GM12878 (cell line): Measurements from ENCODE around the gene SLC37A1. TPM values are rescaled to one million over a fixed set of nuclear protein-coding genes. Genes with fewer than 3 reads are reported as not detected.

Source experiments
- CBFB ChIP-seq: IDR thresholded peaks from 2 replicates; pipeline ENCODE4 v1.6.1; 2016; ENCODE audit warnings: antibody characterized with exemption, low read depth
- FOXK2 ChIP-seq: fragments of 450-650 bp; IDR thresholded peaks from 2 replicates; pipeline ENCODE4 v1.6.1; 2017; ENCODE audit warnings: mild to moderate bottlenecking, moderate library complexity
- FOXM1 ChIP-seq: IDR thresholded peaks from 2 replicates; pipeline ENCODE4 v1.6.1; 2012; ENCODE audit warnings: low read depth, mild to moderate bottlenecking, inconsistent platforms, low read length, moderate library complexity
- GABPA ChIP-seq: IDR thresholded peaks from 2 replicates; pipeline ENCODE4 v1.6.1; 2014; ENCODE audit warnings: antibody characterized with exemption, low read depth, mild to moderate bottlenecking, inconsistent platforms
- HCFC1 ChIP-seq: fragments of 150-350 bp; IDR thresholded peaks from 2 replicates; pipeline ENCODE4 v1.6.1; 2014; ENCODE audit warnings: low read length
- IKZF2 ChIP-seq, 2 experiments: fragments of 450-650 bp; IDR thresholded peaks; 2 replicates each; pipeline ENCODE4 v1.6.1; 2017; ENCODE audit warnings: mild to moderate bottlenecking in 2 of 2, moderate library complexity in 2 of 2
- MEF2A ChIP-seq: IDR thresholded peaks from 2 replicates; pipeline ENCODE4 v1.6.1; 2011; ENCODE audit warnings: low read depth, mild to moderate bottlenecking, low read length, moderate library complexity; ENCODE audit not compliant: insufficient read depth
- MEF2B ChIP-seq: fragments of 450-650 bp; IDR thresholded peaks from 2 replicates; pipeline ENCODE4 v1.6.1; 2018; ENCODE audit warnings: mild to moderate bottlenecking, moderate library complexity; ENCODE audit not compliant: partially characterized antibody, poor library complexity, severe bottlenecking
- NBN ChIP-seq: fragments of 450-650 bp; IDR thresholded peaks from 2 replicates; pipeline ENCODE4 v1.6.1; 2016
- NFYB ChIP-seq: IDR thresholded peaks from 2 replicates; pipeline ENCODE4 v1.6.1; 2011; ENCODE audit warnings: low read depth, mild to moderate bottlenecking, low read length, improper control_type of control experiment, moderate library complexity; ENCODE audit not compliant: insufficient read depth
- PML ChIP-seq: IDR thresholded peaks from 2 replicates; pipeline ENCODE4 v1.6.1; 2012; ENCODE audit warnings: low read length, inconsistent platforms
- RAD51 ChIP-seq: fragments of 450-650 bp; IDR thresholded peaks from 2 replicates; pipeline ENCODE4 v1.6.1; 2016; ENCODE audit warnings: moderate library complexity, mild to moderate bottlenecking, inconsistent platforms
- RELA ChIP-seq: fragments of 450-650 bp; IDR thresholded peaks from 2 replicates; pipeline ENCODE4 v1.8.0; 2014; ENCODE audit warnings: borderline replicate concordance; ENCODE audit not compliant: partially characterized antibody
- SMARCA5 ChIP-seq: fragments of 450-650 bp; IDR thresholded peaks from 2 replicates; pipeline ENCODE4 v1.6.1; 2017; ENCODE audit warnings: mild to moderate bottlenecking
- SREBF1 ChIP-seq: IDR thresholded peaks from 2 replicates; pipeline ENCODE4 v1.6.1; 2012; ENCODE audit warnings: mild to moderate bottlenecking, low read length
- STAT3 ChIP-seq: IDR thresholded peaks from 2 replicates; pipeline ENCODE4 v1.6.1; 2011; ENCODE audit warnings: low read depth, low read length, improper control_type of control experiment
- TCF3 ChIP-seq: IDR thresholded peaks from 2 replicates; pipeline ENCODE4 v1.6.1; 2012; ENCODE audit warnings: low read depth, mild to moderate bottlenecking, low read length, borderline replicate concordance; ENCODE audit not compliant: insufficient read depth
- ZNF217 ChIP-seq: fragments of 450-650 bp; IDR thresholded peaks from 2 replicates; pipeline ENCODE4 v1.6.1; 2017; ENCODE audit warnings: antibody characterized with exemption, mild to moderate bottlenecking
- ZNF592 ChIP-seq: fragments of 450-650 bp; IDR thresholded peaks from 2 replicates; pipeline ENCODE4 v1.6.1; 2017; ENCODE audit warnings: mild to moderate bottlenecking, moderate library complexity
- ZZZ3 ChIP-seq: IDR thresholded peaks from 2 replicates; pipeline ENCODE4 v1.6.1; 2011; ENCODE audit warnings: low read depth; ENCODE audit not compliant: control insufficient read depth, insufficient read length
- polyA plus RNA-seq, 11 experiments: library from polyadenylated mRNA; depleted of rRNA in 4 of 11; unstranded in 6 of 11; stranded (reverse) in 5 of 11; fragments of >200 nt; fragmentation: Nextera tagmentation in 4 of 11; fragmentation: Illumina TruSeq in 1 of 11; extraction: Ambion mirVana in 4 of 11; extraction: Trizol in 1 of 11; gene quantifications; 1 replicate in 1 of 11; 2 replicates in 10 of 11; pipeline versions ENCODE4 v1.2.1 to v1.2.3, GENCODE V29; 2011 to 2016; ENCODE audit warnings: inconsistent platforms in 2 of 11, missing spikeins in 2 of 11, low read depth in 1 of 11
- total RNA-seq, 4 experiments: library from RNA; depleted of rRNA in 3 of 4; stranded (reverse); fragments of >200 nt in 3 of 4; fragmentation: Illumina TruSeq in 1 of 4; extraction: Trizol in 1 of 4; gene quantifications; 2 replicates each; pipeline versions ENCODE4 v1.2.1 to v1.2.3, GENCODE V29; 2013 to 2021
- TF ChIP-seq, protein P1 (sequence below): IDR thresholded peaks from 2 replicates; pipeline ENCODE4 v1.6.1; 2011; ENCODE audit warnings: borderline replicate concordance, low read depth, mild to moderate bottlenecking, moderate library complexity, low read length; ENCODE audit not compliant: insufficient read depth, poor library complexity, severe bottlenecking
- TF ChIP-seq, protein P2 (sequence below): fragments of 450-650 bp; IDR thresholded peaks from 2 replicates; pipeline ENCODE4 v1.6.1; 2017; ENCODE audit warnings: mild to moderate bottlenecking

SLC37A1 gene
- total and polyA plus RNA-seq, 10 of the 15 experiments (the other 5 are each of a cell fraction or from before 2014, with no cell fraction given): 1.1 to 35.5 (median 24.4) TPM

DNA sequence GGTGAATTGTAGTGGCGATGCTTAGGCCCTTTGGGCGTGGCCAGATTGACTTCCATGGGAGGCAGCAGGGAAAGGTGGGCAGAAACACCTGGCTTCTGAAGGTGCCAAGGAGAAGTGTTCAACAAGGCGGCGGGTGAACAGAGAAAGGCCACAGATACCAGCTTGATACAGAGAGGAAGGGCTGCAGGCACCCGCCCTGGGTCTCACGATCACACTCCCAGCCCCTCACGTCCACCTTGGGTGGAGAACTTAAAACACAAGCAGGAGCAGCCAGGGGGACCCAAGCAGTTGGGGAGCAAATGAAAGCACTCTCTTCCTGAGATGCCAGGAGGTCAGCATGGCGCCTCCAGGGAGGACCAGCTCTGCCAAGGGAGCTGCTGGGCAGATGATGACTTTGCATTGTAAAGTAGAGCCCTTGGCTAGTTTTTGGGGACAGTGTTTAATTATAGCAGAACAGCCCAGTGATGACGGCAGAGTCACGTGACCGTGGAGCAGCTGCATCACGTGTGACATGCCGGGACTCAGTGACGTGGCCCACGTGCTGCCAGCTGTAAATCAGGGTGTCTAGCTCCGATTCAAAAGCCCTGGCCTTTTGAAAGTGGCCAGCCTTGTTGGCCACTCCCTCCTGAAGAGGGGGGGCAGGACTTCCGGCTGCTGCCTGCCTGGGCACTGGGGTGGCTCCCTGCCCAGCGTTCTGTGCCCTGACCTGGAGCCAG, 19.0 kb downstream of the SLC37A1 start (continued):
- TF ChIP-seq, protein P1, sequence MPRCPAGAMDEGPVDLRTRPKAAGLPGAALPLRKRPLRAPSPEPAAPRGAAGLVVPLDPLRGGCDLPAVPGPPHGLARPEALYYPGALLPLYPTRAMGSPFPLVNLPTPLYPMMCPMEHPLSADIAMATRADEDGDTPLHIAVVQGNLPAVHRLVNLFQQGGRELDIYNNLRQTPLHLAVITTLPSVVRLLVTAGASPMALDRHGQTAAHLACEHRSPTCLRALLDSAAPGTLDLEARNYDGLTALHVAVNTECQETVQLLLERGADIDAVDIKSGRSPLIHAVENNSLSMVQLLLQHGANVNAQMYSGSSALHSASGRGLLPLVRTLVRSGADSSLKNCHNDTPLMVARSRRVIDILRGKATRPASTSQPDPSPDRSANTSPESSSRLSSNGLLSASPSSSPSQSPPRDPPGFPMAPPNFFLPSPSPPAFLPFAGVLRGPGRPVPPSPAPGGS: no peak
- TF ChIP-seq MEF2A: no peak
- TF ChIP-seq PML: no peak
- no peak for TF ChIP-seq RELA
- 0 out of 2 replicates have a peak, but pooled peaks have one; percentile 48 for TF ChIP-seq ZNF592
- no peak for TF ChIP-seq FOXM1
- no peak for TF ChIP-seq GABPA
- TF ChIP-seq HCFC1: no peak; the same call in 1 of the 2 replicates
- no peak for TF ChIP-seq STAT3
- no peak for TF ChIP-seq FOXK2
- no peak for TF ChIP-seq NBN
- TF ChIP-seq NFYB: no peak
- peak in 1 of 2 experiments; percentile 38; a peak in 2 of 4 replicates for TF ChIP-seq IKZF2 (IDR thresholded peaks at IDR 0.05)
- TF ChIP-seq MEF2B: peak; percentile 50
- TF ChIP-seq RAD51: peak; percentile 99
- TF ChIP-seq ZZZ3: no peak
- no peak for TF ChIP-seq SMARCA5
- no peak for TF ChIP-seq CBFB
- TF ChIP-seq ZNF217: no peak
- TF ChIP-seq, protein P2, sequence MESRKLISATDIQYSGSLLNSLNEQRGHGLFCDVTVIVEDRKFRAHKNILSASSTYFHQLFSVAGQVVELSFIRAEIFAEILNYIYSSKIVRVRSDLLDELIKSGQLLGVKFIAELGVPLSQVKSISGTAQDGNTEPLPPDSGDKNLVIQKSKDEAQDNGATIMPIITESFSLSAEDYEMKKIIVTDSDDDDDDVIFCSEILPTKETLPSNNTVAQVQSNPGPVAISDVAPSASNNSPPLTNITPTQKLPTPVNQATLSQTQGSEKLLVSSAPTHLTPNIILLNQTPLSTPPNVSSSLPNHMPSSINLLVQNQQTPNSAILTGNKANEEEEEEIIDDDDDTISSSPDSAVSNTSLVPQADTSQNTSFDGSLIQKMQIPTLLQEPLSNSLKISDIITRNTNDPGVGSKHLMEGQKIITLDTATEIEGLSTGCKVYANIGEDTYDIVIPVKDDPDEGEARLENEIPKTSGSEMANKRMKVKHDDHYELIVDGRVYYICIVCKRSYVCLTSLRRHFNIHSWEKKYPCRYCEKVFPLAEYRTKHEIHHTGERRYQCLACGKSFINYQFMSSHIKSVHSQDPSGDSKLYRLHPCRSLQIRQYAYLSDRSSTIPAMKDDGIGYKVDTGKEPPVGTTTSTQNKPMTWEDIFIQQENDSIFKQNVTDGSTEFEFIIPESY: no peak
- no peak for TF ChIP-seq SREBF1
- TF ChIP-seq TCF3: 0 out of 2 replicates have a peak, but pooled peaks have one; percentile 46
